GM12878 (cell line): ENCODE measurements around the gene KDELR1. TPM values are rescaled to one million over a fixed set of nuclear protein-coding genes. Genes with fewer than 3 reads are reported as not detected.

Experiments
- ATAC-seq: fragments of 200-7000 bp; cut with Tn5 transposase; 3 replicates; pipeline ENCODE4 v1.9.1; 2020; ENCODE audit warnings: mild to moderate bottlenecking, moderate library complexity
- BruUV-seq: library from RNA; stranded (reverse); fragments of 400-500 nt; replicated peaks from 2 replicates; lab custom pipeline; 2021; lab: Mats Ljungman, UMichigan
- CTCF ChIA-PET: fragments of 300-600 bp; sonication (Branson Sonifier 250); formaldehyde crosslinking; extraction: SDS; loops from one replicate; lab custom pipeline; 2021; ENCODE audit warnings: inconsistent platforms; lab: Yijun Ruan, JAX
- POLR2A ChIA-PET: fragments of 350-600 bp; formaldehyde crosslinking; extraction: SDS; loops from one replicate; lab custom pipeline; 2021; ENCODE audit warnings: inconsistent platforms; lab: Charles Lee
- RAD21 ChIA-PET: fragments of 300-600 bp; sonication (Branson Sonifier 250); formaldehyde crosslinking; loops from one replicate; lab custom pipeline; 2023; ENCODE audit warnings: antibody characterized with exemption; ENCODE audit not compliant: unreplicated experiment; lab: Charles Lee
- SMC1A ChIA-PET: fragments of 300-600 bp; sonication (Branson Sonifier 250); formaldehyde crosslinking; loops from one replicate; lab custom pipeline; 2023; ENCODE audit not compliant: unreplicated experiment, uncharacterized antibody; lab: Charles Lee
- DNase-seq: peaks from one replicate; pipeline ENCODE4 v3.0.0-alpha.2; 2011; ENCODE audit warnings: low read depth, low spot score
- FAIRE-seq: peaks from 3 replicates; lab custom pipeline; 2011; peaks lifted over from hg19 to GRCh38; lab: Jason Lieb, UNC
- H2AFZ ChIP-seq: 2 replicates; pipeline ENCODE4 v1.6.0; 2011; ENCODE audit warnings: low read depth, low read length, control low read depth; ENCODE audit not compliant: control insufficient read depth
- H3K27ac ChIP-seq: 2 replicates; pipeline ENCODE4 v1.5.1; 2011; ENCODE audit warnings: control low read depth; ENCODE audit not compliant: control insufficient read depth, insufficient read depth
- H3K27me3 ChIP-seq, 2 experiments: replicated peaks in 1 of 2; 2 replicates each; pipeline versions ENCODE4 v1.6.0 to v1.6.1; 2011; ENCODE audit warnings: low read length in 1 of 2; ENCODE audit not compliant: control insufficient read depth in 2 of 2, insufficient read depth in 2 of 2
- H3K36me3 ChIP-seq, 2 experiments: 2 replicates each; pipeline ENCODE4 v1.5.1; 2011; ENCODE audit warnings: low read length in 1 of 2; ENCODE audit not compliant: control insufficient read depth in 2 of 2, insufficient read depth in 2 of 2
- H3K4me1 ChIP-seq: 2 replicates; pipeline ENCODE4 v1.6.1; 2011; ENCODE audit warnings: mild to moderate bottlenecking, low read length, moderate library complexity, mixed read lengths; ENCODE audit not compliant: control insufficient read depth, insufficient read depth
- H3K4me2 ChIP-seq: 2 replicates; pipeline ENCODE4 v1.6.0; 2011; ENCODE audit warnings: control low read depth; ENCODE audit not compliant: control insufficient read depth, insufficient read depth
- H3K4me3 ChIP-seq: fragments of 200-600 bp; sonication (generic); 2 replicates; pipeline ENCODE4 v1.5.1; 2016
- H3K79me2 ChIP-seq: 2 replicates; pipeline ENCODE4 v1.6.0; 2011; ENCODE audit warnings: low read length; ENCODE audit not compliant: control insufficient read depth, insufficient read depth
- H3K9ac ChIP-seq: 2 replicates; pipeline ENCODE4 v1.8.0; 2011; ENCODE audit warnings: low read length, control low read depth, mixed read lengths; ENCODE audit not compliant: control insufficient read depth, insufficient read depth
- H3K9me3 ChIP-seq: replicated peaks from 3 replicates; pipeline ENCODE4 v1.5.1; 2011; ENCODE audit warnings: mild to moderate bottlenecking, low read length; ENCODE audit not compliant: control insufficient read depth, insufficient read depth
- H4K20me1 ChIP-seq: 2 replicates; pipeline ENCODE4 v1.6.0; 2011; ENCODE audit not compliant: control insufficient read depth, insufficient read depth
- BHLHE40 ChIP-seq, 2 experiments: fragments of 450-650 bp in 1 of 2; IDR thresholded peaks; 2 replicates each; pipeline ENCODE4 v1.6.1; 2011 to 2017; ENCODE audit warnings: low read depth in 2 of 2, borderline replicate concordance in 1 of 2, improper control_type of control experiment in 1 of 2, low read length in 1 of 2, mild to moderate bottlenecking in 1 of 2
- CHD2 ChIP-seq: IDR thresholded peaks from 2 replicates; pipeline ENCODE4 v1.6.1; 2011; ENCODE audit warnings: low read depth, low read length, improper control_type of control experiment, borderline replicate concordance
- CREB1 ChIP-seq: IDR thresholded peaks from 2 replicates; pipeline ENCODE4 v1.6.1; 2012; ENCODE audit warnings: low read depth, mild to moderate bottlenecking, inconsistent platforms
- CREM ChIP-seq: IDR thresholded peaks from 2 replicates; pipeline ENCODE4 v1.6.1; 2014; ENCODE audit warnings: antibody characterized with exemption, low read depth
- IRF4 ChIP-seq: IDR thresholded peaks from 2 replicates; pipeline ENCODE4 v1.6.1; 2011; ENCODE audit warnings: low read depth, low read length
- JUNB ChIP-seq: IDR thresholded peaks from 2 replicates; pipeline ENCODE4 v1.6.1; 2016; ENCODE audit warnings: antibody characterized with exemption, mild to moderate bottlenecking
- MTA3 ChIP-seq: IDR thresholded peaks from 2 replicates; pipeline ENCODE4 v1.6.1; 2012; ENCODE audit warnings: low read length, inconsistent platforms, borderline replicate concordance
- NFYB ChIP-seq: IDR thresholded peaks from 2 replicates; pipeline ENCODE4 v1.6.1; 2011; ENCODE audit warnings: low read depth, mild to moderate bottlenecking, low read length, improper control_type of control experiment, moderate library complexity; ENCODE audit not compliant: insufficient read depth
- NR2C1 ChIP-seq: fragments of 450-650 bp; IDR thresholded peaks from 2 replicates; pipeline ENCODE4 v1.6.1; 2017; ENCODE audit warnings: antibody characterized with exemption, mild to moderate bottlenecking, moderate library complexity
- NR2F1 ChIP-seq: fragments of 450-650 bp; conservative IDR thresholded peaks from 2 replicates; pipeline ENCODE4 v1.6.1; 2017; ENCODE audit warnings: mild to moderate bottlenecking
- SP1 ChIP-seq: IDR thresholded peaks from one replicate; pipeline ENCODE4 v1.6.1; 2011; ENCODE audit warnings: low read depth, low read length
- SPI1 ChIP-seq: IDR thresholded peaks from 2 replicates; pipeline ENCODE4 v1.6.1; 2011; ENCODE audit warnings: low read depth, mild to moderate bottlenecking, low read length, moderate library complexity, borderline replicate concordance; ENCODE audit not compliant: insufficient read depth
- SRF ChIP-seq, 2 experiments: IDR thresholded peaks; 2 replicates each; pipeline ENCODE4 v1.6.1; 2011; ENCODE audit warnings: low read depth in 2 of 2, low read length in 2 of 2, mild to moderate bottlenecking in 1 of 2, moderate library complexity in 1 of 2
- TBL1XR1 ChIP-seq: IDR thresholded peaks from 2 replicates; pipeline ENCODE4 v1.6.1; 2012; ENCODE audit warnings: low read depth, low read length, improper control_type of control experiment
- ZBED1 ChIP-seq: IDR thresholded peaks from 2 replicates; pipeline ENCODE4 v1.6.1; 2016; ENCODE audit warnings: borderline replicate concordance
- WGBS: methylation state at CpG from one replicate; pipeline ENCODE4 v1.1.6; 2016; ENCODE audit warnings: low lambda C conversion rate; ENCODE audit not compliant: insufficient replicate concordance, insufficient coverage; ENCODE audit errors: missing lambda C conversion rate; 5-methylcytosine and 5-hydroxymethylcytosine counted together
- in situ Hi-C: fragments of 300-500 bp; cut with MboI; formaldehyde crosslinking; loops from 9 replicates; pipeline ENCODE4 v1.14.3; 2018; ENCODE audit warnings: mixed read lengths
- intact Hi-C: fragments of 100-400 bp; cut with micrococcal nuclease; formaldehyde crosslinking; loops from one replicate; pipeline ENCODE4 v1.14.2; 2022; ENCODE audit not compliant: unreplicated experiment
- polyA plus RNA-seq, 11 experiments: library from polyadenylated mRNA; depleted of rRNA in 4 of 11; unstranded in 6 of 11; stranded (reverse) in 5 of 11; fragments of >200 nt; fragmentation: Nextera tagmentation in 4 of 11; fragmentation: Illumina TruSeq in 1 of 11; extraction: Ambion mirVana in 4 of 11; extraction: Trizol in 1 of 11; gene quantifications; 1 replicate in 1 of 11; 2 replicates in 10 of 11; pipeline versions ENCODE4 v1.2.1 to v1.2.3, GENCODE V29; 2011 to 2016; ENCODE audit warnings: inconsistent platforms in 2 of 11, missing spikeins in 2 of 11, low read depth in 1 of 11
- total RNA-seq, 4 experiments: library from RNA; depleted of rRNA in 3 of 4; stranded (reverse); fragments of >200 nt in 3 of 4; fragmentation: Illumina TruSeq in 1 of 4; extraction: Trizol in 1 of 4; gene quantifications; 2 replicates each; pipeline versions ENCODE4 v1.2.1 to v1.2.3, GENCODE V29; 2013 to 2021
- TF ChIP-seq, protein P1 (sequence below): fragments of 450-650 bp; IDR thresholded peaks from 2 replicates; pipeline ENCODE4 v1.6.1; 2016; ENCODE audit warnings: mild to moderate bottlenecking
- TF ChIP-seq, protein P2 (sequence below): fragments of 450-650 bp; IDR thresholded peaks from 2 replicates; pipeline ENCODE4 v1.6.1; 2016; ENCODE audit warnings: mild to moderate bottlenecking

The KDELR1 gene
- total and polyA plus RNA-seq, 10 of the 15 experiments (the other 5 are each of a cell fraction or from before 2014, with no cell fraction given), result 2.3 to 71.0 (median 45.2) TPM

DNA sequence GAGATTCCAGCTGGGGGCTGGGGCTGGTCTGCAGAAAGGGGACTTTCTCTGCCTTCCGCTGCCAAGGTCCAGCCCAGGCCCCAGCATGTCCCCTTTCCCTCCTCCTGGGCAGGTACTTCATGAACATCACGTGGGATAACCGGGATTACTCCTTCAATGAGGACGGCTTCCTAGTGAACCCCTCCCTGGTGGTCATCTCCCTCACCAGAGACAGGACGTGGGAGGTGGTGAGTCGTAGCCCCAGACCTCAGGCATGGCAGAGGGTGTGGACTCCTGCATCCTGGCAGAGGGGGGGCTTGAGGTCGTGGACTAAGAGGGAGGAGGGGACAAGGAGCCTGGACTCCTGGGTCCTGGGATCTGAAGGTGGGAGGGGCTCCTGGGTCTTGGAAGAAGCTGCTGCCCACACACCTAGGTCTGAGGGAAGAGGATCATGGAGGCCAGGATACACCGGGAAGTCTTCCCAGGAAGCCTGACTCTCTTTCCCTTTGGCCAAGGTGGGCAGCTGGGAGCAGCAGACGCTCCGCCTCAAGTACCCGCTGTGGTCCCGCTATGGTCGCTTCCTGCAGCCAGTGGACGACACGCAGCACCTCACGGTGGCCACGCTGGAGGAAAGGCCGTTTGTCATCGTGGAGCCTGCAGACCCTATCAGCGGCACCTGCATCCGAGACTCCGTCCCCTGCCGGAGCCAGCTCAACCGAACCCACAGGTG, 22.7 kb upstream of the KDELR1 start (continued):
- TF ChIP-seq, protein P1, sequence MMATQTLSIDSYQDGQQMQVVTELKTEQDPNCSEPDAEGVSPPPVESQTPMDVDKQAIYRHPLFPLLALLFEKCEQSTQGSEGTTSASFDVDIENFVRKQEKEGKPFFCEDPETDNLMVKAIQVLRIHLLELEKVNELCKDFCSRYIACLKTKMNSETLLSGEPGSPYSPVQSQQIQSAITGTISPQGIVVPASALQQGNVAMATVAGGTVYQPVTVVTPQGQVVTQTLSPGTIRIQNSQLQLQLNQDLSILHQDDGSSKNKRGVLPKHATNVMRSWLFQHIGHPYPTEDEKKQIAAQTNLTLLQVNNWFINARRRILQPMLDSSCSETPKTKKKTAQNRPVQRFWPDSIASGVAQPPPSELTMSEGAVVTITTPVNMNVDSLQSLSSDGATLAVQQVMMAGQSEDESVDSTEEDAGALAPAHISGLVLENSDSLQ, result no peak
- TF ChIP-seq ZBED1, result no peak
- TF ChIP-seq TBL1XR1, result no peak
- TF ChIP-seq, protein P2, sequence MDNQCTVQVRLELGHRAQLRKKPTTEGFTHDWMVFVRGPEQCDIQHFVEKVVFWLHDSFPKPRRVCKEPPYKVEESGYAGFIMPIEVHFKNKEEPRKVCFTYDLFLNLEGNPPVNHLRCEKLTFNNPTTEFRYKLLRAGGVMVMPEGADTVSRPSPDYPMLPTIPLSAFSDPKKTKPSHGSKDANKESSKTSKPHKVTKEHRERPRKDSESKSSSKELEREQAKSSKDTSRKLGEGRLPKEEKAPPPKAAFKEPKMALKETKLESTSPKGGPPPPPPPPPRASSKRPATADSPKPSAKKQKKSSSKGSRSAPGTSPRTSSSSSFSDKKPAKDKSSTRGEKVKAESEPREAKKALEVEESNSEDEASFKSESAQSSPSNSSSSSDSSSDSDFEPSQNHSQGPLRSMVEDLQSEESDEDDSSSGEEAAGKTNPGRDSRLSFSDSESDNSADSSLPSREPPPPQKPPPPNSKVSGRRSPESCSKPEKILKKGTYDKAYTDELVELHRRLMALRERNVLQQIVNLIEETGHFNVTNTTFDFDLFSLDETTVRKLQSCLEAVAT, result no peak
- no peak for TF ChIP-seq CHD2
- TF ChIP-seq NR2C1, result no peak

DNA sequence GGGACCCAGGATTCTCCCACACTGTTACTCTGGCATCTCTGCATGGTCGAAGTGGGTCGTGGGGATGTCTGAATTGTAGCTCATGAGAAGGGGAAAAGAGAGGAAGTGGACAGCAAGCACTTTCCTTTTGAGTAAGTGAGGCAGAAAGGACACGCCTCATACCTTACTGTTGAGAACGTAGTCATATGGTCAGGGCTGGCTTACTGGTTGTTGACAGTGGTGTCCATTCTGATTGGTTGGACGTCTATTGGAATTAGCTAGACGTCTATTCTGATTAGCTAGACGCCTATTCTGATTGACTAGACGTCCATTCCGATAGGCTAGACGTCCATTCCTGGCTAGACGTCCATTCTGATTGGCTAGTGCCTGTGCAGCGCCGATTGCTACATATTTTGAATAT, 14.5 kb upstream of the KDELR1 start:
- Histone ChIP-seq H2AFZ (peak overlapping the region; percentile 66), H3K4me1 (peaks cover 3% of the 10 kb centered on the region; the same call in 1 of the 2 replicates), H3K27ac (no peak overlapping the region), H3K27me3 (no peaks in the 10 kb centered on the region), H4K20me1 (no peaks in the 10 kb centered on the region), H3K9ac (no peak overlapping the region), H3K4me3 (no peak overlapping the region), H3K9me3 (no peaks in the 10 kb centered on the region), H3K79me2 (no peaks in the 10 kb centered on the region), H3K4me2 (no peak overlapping the region), H3K36me3 (no peaks in the 10 kb centered on the region)
- TF ChIP-seq BHLHE40 (IDR thresholded peaks at IDR 0.05; ENCODE audit: borderline replicate concordance in 1 of 2, low read depth in 2 of 2, low read length in 1 of 2), result no peak
- peak; percentile 74 for TF ChIP-seq NFYB
- TF ChIP-seq SRF (IDR thresholded peaks at IDR 0.05; ENCODE audit: low read depth in 2 of 2, low read length in 2 of 2), result no peak
- TF ChIP-seq JUNB, result peak; percentile 79
- TF ChIP-seq SP1, result peak; percentile 56
- peak; percentile 91 for TF ChIP-seq SPI1
- peak; percentile 63; the same call in 1 of the 2 replicates for TF ChIP-seq IRF4
- TF ChIP-seq MTA3, result no peak
- TF ChIP-seq CREM, result no peak
- 0 out of 2 replicates have a peak, but pooled peaks have one; percentile 17 for TF ChIP-seq CREB1
- TF ChIP-seq NR2F1, result no peak
- ChIA-PET RAD21 (interaction anchor here (0.5 kb wide), 1 partner anchor 1057 kb away, joined by 5 read pairs; the partner anchor contains the start of gene DHX34), POLR2A (interaction anchor here (0.6 kb wide), 1 partner anchor 1201 kb away, joined by 4 read pairs; no protein-coding TSS in a partner anchor), SMC1A (interaction anchor here (0.6 to 0.9 kb wide), 2 partner anchors 8 to 42 kb away, joined by 3 to 4 read pairs; partner anchors contain the start of gene TMEM143), CTCF (interaction anchor here (0.8 to 2.1 kb wide), 5 partner anchors 14 to 82 kb away, joined by 3 to 12 read pairs (median 3); partner anchors contain the start of gene KDELR1)
- DNase-seq (no peak), ATAC-seq (peak; percentile 77), FAIRE-seq (no peak)
- BruUV-seq, result no TSS peak
- in situ Hi-C loops, result no loop called here
- WGBS, result 49% methylated on average over 13 of the region's 13 CpGs
- intact Hi-C loops, result no loop called here
